ENCODE results near the gene FEN1. TPM values are rescaled to one million over a fixed set of nuclear protein-coding genes. Genes with fewer than 3 reads are reported as not detected.

The FEN1 gene
- total and polyA plus RNA-seq, 2 of the 13 experiments (the other 11 are each of a cell fraction or from before 2014, with no cell fraction given) = 12.4 to 102 TPM

DNA sequence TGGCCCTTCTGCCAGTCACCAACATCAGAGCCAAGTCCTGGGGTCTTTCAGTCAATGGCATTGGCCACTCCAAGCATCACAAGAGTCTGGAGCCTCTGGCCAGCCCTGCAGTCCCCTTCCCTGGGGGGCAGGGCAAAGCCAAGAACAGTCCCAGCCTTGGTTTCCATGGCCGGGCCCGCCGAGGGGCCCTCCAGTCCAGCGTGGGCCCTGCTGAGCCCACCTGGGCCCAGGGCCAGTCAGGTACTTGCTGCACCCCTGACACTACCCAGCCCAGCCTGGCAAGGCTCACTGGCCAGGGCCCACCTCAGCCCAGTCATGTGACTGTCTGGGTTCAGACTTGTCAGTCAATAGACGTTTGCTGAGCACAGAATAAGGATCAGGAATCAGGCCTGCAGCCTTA is 11.1 kb upstream of the FEN1 start:
- H3K9me3 ChIP-seq (ENCODE audit: low read length) = no peaks in the 10 kb centered on the region
- no peaks in the 10 kb centered on the region for H3K79me2 ChIP-seq (ENCODE audit: insufficient read depth, low read length)
- TF ChIP-seq SP5 (CRISPR knock-in tag; IDR thresholded peaks at IDR 0.05; ENCODE audit: borderline replicate concordance, low read depth) = no peak
- TF ChIP-seq SMAD1 (CRISPR knock-in tag; IDR thresholded peaks at IDR 0.05; ENCODE audit: borderline replicate concordance, low read depth) = no peak
- no peak for TF ChIP-seq TOE1 (CRISPR knock-in tag; IDR thresholded peaks at IDR 0.05)
- 83% methylated on average over 1 of the region's 5 CpGs for WGBS (ENCODE audit: low lambda C conversion rate)
- ATAC-seq (no peak), FAIRE-seq (no peak), DNase-seq (ENCODE audit: low spot score) (no peak)
- H3K4me2 ChIP-seq (ENCODE audit: low read depth, low read length) = no peak overlapping the region
- POLR2A ChIA-PET = interaction anchor here (0.9 kb wide), 1 partner anchor 33 kb away, joined by 3 read pairs; no protein-coding TSS in a partner anchor
- H3K4me1 ChIP-seq (ENCODE audit: insufficient read depth, low read length) = no peaks in the 10 kb centered on the region
- CTCF ChIA-PET (ENCODE audit: low intra/inter-chr PET ratio, low total read pairs) = no interaction called here
- no peak overlapping the region for H3K9ac ChIP-seq (ENCODE audit: insufficient read depth, low read depth, low read length)
- in situ Hi-C loops (cut with HindIII; ENCODE audit: extremely low pct_ligation_motif_present, low pct_unique_long_range_greater_than_20kb) (loop anchor here (5.0 kb wide), 1 partner anchor 34 kb away; no protein-coding TSS in a partner anchor), intact Hi-C loops (cut with micrococcal nuclease; ENCODE audit: unreplicated experiment) (no loop called here)
- H3K36me3 ChIP-seq (replicated peaks in 1 of 2; ENCODE audit: control insufficient read depth in 1 of 2, insufficient read depth in 2 of 2, low read length in 2 of 2) = peaks cover 36 to 82% of the 10 kb centered on the region in 2 experiments; a peak in 4 of 5 replicates
- no peaks in the 10 kb centered on the region for H3K27me3 ChIP-seq (ENCODE audit: control insufficient read depth in 1 of 2, insufficient read depth in 2 of 2, low read length in 2 of 2)
- no peak overlapping the region for H2AFZ ChIP-seq (ENCODE audit: low read length)
- H3K4me3 ChIP-seq (replicated peaks in 1 of 3; ENCODE audit: insufficient read depth in 1 of 3, low read depth in 2 of 3, low read length in 3 of 3) = no peak overlapping the region
- no peaks in the 10 kb centered on the region for H4K20me1 ChIP-seq (ENCODE audit: insufficient read depth, low read length)
- no TSS peak for BruUV-seq (replicated peaks)
- H3K27ac ChIP-seq (ENCODE audit: extremely low read length, insufficient read depth, low read length) = no peak overlapping the region

DNA sequence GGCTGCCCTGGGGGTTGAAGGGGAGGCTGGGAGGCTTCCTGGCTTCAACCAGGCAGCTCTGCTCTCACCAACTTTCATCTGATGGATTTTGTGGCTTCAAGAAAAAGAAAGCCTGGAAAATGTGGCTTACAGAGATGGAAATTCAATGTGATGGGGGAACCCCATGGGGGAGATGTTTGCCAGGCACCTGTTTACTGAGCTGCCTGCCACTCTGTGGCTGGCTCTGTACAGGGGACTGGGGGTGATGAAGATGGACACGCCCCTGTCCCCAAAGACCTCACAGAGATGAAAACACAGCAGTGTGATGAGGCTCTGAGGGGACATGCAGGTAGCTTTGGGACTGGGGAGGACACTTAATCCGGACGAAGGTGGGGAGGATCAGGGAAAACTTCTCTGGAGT is 10.4 kb upstream of the FEN1 start:
- Histone ChIP-seq H3K36me3 (replicated peaks in 1 of 2; ENCODE audit: control insufficient read depth in 1 of 2, insufficient read depth in 2 of 2, low read length in 2 of 2) (peaks cover 38 to 83% of the 10 kb centered on the region in 2 experiments; a peak in 4 of 5 replicates), H3K27ac (ENCODE audit: extremely low read length, insufficient read depth, low read length) (no peak overlapping the region), H2AFZ (ENCODE audit: low read length) (no peak overlapping the region), H3K4me3 (replicated peaks in 1 of 3; ENCODE audit: insufficient read depth in 1 of 3, low read depth in 2 of 3, low read length in 3 of 3) (no peak overlapping the region), H3K4me1 (ENCODE audit: insufficient read depth, low read length) (no peaks in the 10 kb centered on the region), H3K9me3 (ENCODE audit: low read length) (no peaks in the 10 kb centered on the region), H3K9ac (ENCODE audit: insufficient read depth, low read depth, low read length) (no peak overlapping the region), H3K79me2 (ENCODE audit: insufficient read depth, low read length) (no peaks in the 10 kb centered on the region), H3K4me2 (ENCODE audit: low read depth, low read length) (no peak overlapping the region), H3K27me3 (ENCODE audit: control insufficient read depth in 1 of 2, insufficient read depth in 2 of 2, low read length in 2 of 2) (no peaks in the 10 kb centered on the region), H4K20me1 (ENCODE audit: insufficient read depth, low read length) (no peaks in the 10 kb centered on the region)
- BruUV-seq (replicated peaks) = no TSS peak
- DNase-seq (ENCODE audit: low spot score) (no peak), ATAC-seq (no peak), FAIRE-seq (no peak)
- intact Hi-C loops (cut with micrococcal nuclease; ENCODE audit: unreplicated experiment) = no loop called here
- in situ Hi-C loops (cut with HindIII; ENCODE audit: extremely low pct_ligation_motif_present, low pct_unique_long_range_greater_than_20kb) = loop anchor here (5.0 kb wide), 1 partner anchor 35 kb away; no protein-coding TSS in a partner anchor
- CTCF ChIA-PET (ENCODE audit: low intra/inter-chr PET ratio, low total read pairs) = no interaction called here
- WGBS (ENCODE audit: low lambda C conversion rate) = 94% methylated on average over 3 of the region's 3 CpGs
- POLR2A ChIA-PET = interaction anchor here (0.9 to 1.2 kb wide), 2 partner anchors 10 to 33 kb away, joined by 3 read pairs; partner anchors contain the start of genes FEN1 and TMEM258
- TF ChIP-seq RNF2 (conservative IDR thresholded peaks at IDR 0.05; ENCODE audit: low read depth) (no peak), ZNF468 (CRISPR knock-in tag; IDR thresholded peaks at IDR 0.05) (no peak), MBD4 (IDR thresholded peaks at IDR 0.05; ENCODE audit: borderline replicate concordance, low read length) (no peak), ZNF547 (CRISPR knock-in tag; IDR thresholded peaks at IDR 0.05) (no peak), BHLHE40 (IDR thresholded peaks at IDR 0.05; ENCODE audit: low read length) (no peak), SRSF4 (IDR thresholded peaks at IDR 0.05; ENCODE audit: low read depth, low read length, poor library complexity, severe bottlenecking) (no peak), KDM1A (CRISPR knock-in tag; IDR thresholded peaks at IDR 0.05) (no peak), NFE2 (CRISPR knock-in tag; IDR thresholded peaks at IDR 0.05) (no peak), SP4 (CRISPR knock-in tag; IDR thresholded peaks at IDR 0.05) (no peak)
- TF ChIP-seq, protein P1, sequence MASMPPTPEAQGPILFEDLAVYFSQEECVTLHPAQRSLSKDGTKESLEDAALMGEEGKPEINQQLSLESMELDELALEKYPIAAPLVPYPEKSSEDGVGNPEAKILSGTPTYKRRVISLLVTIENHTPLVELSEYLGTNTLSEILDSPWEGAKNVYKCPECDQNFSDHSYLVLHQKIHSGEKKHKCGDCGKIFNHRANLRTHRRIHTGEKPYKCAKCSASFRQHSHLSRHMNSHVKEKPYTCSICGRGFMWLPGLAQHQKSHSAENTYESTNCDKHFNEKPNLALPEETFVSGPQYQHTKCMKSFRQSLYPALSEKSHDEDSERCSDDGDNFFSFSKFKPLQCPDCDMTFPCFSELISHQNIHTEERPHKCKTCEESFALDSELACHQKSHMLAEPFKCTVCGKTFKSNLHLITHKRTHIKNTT (CRISPR knock-in tag; IDR thresholded peaks at IDR 0.05) = no peak
